ENCODE measurements around the gene SLC46A3.
"Not testable (repeated sequence)": the region's sequence is repeated elsewhere in the genome, so short reads cannot be mapped to it uniquely, and the experiment has no call there.

The SLC46A3 gene

DNA sequence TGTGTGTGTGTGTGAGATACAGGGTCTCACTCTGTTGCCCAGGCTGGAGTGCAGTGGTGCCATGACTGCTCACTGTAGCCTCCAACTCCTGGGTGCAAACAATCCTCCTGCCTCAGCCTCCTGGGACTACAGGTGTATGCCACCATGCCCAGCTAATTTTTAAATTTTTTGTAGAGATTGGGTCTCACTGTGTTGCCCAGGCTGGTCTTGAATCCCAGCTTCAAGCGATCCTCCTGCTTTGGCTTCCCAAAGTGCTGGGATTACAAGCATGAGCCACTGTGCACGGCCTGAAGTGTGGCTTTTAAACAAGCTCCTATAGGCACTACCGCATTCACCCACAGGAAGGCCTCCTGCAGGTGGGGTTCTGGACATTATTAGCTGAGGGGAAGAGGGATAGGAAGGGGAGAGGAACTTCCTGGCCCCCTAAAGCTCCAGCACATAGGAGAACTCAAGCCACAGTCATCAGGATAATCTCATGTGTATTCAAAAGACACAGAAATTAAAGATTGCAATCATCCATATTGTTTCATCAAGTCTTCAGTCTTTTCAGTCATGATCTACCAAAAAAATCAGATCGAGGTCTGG, 24.8 kb upstream of the SLC46A3 start:
- TF ChIP-seq GATA1 (IDR thresholded peaks at IDR 0.05; ENCODE audit: low read depth, low read length) (no peak), POLR2A (IDR thresholded peaks at IDR 0.05; ENCODE audit: low read length) (no peak)
- DNase-seq: no peak

DNA sequence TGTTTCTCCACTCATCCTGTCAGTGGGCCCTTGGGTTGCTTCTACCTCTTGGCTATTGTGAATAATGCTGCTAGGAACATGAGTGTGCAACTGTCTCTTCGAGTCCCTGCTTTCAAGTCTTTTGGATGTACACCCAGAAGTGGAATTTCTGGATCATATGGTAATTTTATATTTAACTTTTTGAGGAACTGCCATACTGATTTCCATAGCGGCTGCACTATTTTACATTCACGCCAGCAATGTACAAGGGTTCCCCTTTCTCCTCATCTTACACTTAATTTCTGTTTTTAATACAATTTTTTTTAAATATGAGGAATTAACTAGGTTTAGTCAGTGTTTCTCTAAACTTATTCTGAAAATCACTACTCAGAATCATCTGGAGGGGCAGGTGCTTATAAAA, 24.2 kb upstream of the SLC46A3 start:
- TF ChIP-seq POLR2A (IDR thresholded peaks at IDR 0.05; ENCODE audit: low read length): no peak
- DNase-seq: no peak

DNA sequence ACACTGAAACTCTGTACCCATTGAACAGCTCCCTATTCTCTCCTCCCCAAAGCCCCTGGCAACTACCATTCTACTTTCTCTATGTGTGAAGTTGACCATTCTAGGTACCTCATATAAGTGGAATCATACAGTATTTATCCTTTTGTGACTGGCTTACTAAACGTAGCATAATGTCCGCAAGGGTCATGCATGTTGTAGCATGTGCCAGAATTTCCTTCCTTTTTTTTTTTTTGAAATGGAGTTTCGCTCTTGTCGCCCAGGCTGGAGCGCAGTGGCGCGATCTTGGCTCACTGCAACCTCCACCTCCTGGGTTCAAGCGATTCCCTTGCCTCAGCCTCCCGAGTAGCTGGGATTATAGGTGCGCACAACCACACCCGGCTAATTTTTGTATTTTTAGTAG, 23.7 kb upstream of the SLC46A3 start:
- not testable (repeated sequence) for DNase-seq

DNA sequence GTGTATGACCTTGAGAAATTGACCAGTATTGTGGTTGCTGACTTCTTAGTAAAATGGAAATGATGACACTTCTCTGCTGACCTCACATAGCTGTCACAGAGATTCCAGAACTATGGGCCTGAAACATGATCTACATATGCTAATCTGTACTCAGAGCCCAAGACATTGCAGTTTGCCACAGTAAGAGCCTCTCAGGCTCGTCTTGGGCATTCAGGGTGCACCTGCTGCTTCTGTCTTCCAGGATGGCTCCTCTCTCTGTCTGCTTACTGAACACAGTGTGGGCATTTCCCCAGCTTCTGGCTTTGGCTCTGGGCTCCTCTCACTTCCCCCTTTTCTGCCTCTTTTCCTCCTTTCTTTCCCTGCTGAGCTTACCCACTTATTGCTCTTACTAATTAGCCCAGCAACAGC, 22.3 kb upstream of the SLC46A3 start:
- no peak for TF ChIP-seq POLR2A (IDR thresholded peaks at IDR 0.05; ENCODE audit: low read length)
- TF ChIP-seq GATA1 (IDR thresholded peaks at IDR 0.05; ENCODE audit: low read depth, low read length): no peak
- DNase-seq: no peak

DNA sequence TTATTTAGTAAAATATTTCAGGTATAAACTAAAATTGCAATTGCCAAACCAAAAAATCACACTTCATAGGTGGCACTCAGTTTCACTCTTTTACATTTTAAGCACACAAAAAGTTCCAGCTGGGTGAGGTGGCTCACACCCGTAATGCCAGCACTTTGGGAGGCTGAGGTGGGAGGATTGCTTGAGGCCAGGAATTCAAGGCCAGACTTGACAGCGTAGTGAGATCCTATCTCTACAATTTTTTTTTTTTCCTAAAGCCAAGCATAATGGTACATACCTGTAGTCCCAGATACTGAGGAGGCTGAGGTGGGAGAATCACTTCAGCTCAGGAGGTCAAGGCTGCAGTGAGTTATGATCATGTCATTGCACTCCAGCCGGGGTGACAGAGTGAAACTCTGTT, 20.6 kb upstream of the SLC46A3 start:
- no peak for DNase-seq
- no peak for TF ChIP-seq POLR2A (IDR thresholded peaks at IDR 0.05; ENCODE audit: low read length)
- no peak for TF ChIP-seq GATA1 (IDR thresholded peaks at IDR 0.05; ENCODE audit: low read depth, low read length)

DNA sequence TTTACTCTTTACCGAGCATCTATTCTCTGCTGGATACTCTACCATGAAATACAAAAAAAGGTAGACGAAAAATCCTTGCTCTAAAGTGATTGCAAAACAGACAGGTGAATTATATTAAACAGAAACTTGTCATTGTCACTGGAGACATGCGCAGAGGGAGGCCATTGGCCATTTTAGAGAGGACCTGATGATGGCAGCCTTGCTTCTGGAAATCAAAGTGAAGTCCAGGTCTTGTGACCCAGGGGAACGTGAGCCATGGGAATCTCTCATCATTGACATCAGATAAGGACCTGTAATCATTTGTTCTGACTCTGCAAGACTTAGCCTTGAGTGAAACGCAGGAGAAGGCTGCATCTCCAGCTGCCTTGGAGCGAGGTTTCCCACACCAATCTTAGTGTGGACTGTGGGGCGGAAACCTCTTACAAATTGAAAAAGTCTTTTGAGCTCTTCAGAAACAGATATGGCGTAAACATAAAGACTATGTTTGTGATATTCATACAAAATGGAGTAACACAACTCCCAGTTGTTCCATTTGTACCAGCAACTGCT, 16.8 kb upstream of the SLC46A3 start:
- TF ChIP-seq GATA1 (IDR thresholded peaks at IDR 0.05; ENCODE audit: low read depth, low read length) (no peak), POLR2A (IDR thresholded peaks at IDR 0.05; ENCODE audit: low read length) (no peak)
- no peak for DNase-seq

DNA sequence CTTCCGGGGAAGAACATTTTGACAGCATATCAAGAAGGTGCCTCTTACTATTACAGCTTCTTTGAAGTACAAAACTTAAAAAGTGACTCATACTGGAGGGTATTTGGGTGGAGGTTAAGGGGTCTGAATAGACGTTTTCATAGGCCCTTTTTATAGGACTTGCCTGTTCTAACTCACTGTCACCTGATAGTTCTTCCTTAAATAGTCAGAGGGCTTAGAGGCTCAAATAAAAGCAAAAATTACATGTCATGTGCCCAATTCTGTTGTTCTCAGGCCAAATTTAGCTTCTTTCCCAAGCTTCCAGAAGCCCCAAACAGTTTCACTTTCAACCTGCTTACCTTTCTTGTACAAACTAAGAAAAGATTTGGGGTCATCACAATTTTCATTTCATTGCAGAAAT, 16.1 kb upstream of the SLC46A3 start:
- TF ChIP-seq POLR2A (IDR thresholded peaks at IDR 0.05; ENCODE audit: low read length) (no peak), GATA1 (IDR thresholded peaks at IDR 0.05; ENCODE audit: low read depth, low read length) (no peak)
- no peak for DNase-seq

DNA sequence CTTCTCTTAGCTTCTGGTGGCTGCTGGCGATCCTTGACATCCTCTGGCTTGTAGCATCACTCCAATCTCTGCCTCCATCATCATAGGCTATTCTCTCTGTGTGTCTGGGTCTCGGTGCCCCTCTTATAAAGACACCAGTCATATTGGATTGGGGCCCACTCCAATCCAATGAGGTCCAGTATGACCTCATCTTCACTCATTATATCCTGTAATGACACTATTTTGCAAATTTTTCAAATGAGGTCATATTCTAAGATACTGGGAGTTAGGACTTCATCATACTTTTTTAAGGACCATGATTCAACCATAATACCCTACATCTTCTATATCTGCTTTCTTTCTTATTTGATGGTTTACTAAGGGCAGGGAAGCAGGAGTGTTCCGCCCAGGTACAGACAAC, 12.0 kb upstream of the SLC46A3 start:
- DNase-seq: no peak
- no peak for TF ChIP-seq POLR2A (IDR thresholded peaks at IDR 0.05; ENCODE audit: low read length)
- no peak for TF ChIP-seq GATA1 (IDR thresholded peaks at IDR 0.05; ENCODE audit: low read depth, low read length)

DNA sequence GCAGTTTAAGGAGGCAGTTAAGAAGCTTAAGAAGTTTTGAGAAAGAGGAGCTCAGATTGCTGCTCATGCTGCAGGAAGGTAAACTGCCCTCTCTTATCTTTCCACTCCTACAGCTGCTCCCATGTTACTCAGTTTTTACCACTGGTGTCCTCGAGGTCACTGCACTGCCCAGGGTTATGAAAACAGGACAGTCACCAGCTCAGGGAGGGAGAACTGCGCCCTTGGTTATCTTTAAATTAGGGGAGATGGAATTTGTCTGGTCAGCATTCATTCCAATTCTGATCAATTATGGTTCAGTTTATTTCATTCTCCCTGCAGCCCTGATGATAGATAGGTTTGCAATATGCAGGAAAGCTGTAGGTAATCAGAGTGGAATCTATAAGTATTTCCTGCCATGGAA, 10.8 kb upstream of the SLC46A3 start:
- no peak for TF ChIP-seq GATA1 (IDR thresholded peaks at IDR 0.05; ENCODE audit: low read depth, low read length)
- TF ChIP-seq POLR2A (IDR thresholded peaks at IDR 0.05; ENCODE audit: low read length): no peak

DNA sequence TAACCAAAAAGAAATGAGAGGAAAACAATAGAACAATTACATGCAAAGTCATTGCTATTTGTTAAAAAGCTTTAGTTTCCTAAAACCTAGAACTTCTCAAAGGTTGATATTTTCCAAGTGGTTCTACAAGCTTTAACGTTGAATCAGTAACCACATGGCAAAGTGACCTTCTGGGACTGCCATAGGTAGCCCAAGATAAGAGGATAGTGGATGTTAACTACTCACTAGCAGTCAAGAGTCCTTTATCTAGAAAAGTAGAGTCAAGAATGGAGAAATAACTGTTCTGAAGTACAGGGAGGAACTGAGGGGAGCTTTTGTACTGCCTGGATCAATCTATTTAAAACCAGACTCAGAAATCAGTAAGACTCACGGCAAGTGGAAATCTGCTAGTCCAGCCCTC, 9.9 kb upstream of the SLC46A3 start:
- no peak for TF ChIP-seq GATA1 (IDR thresholded peaks at IDR 0.05; ENCODE audit: low read depth, low read length)
- no peak for TF ChIP-seq POLR2A (IDR thresholded peaks at IDR 0.05; ENCODE audit: low read length)
- DNase-seq: no peak

More for the DNA sequence above, 10.8 kb upstream of the SLC46A3 start:
- no peak for DNase-seq

DNA sequence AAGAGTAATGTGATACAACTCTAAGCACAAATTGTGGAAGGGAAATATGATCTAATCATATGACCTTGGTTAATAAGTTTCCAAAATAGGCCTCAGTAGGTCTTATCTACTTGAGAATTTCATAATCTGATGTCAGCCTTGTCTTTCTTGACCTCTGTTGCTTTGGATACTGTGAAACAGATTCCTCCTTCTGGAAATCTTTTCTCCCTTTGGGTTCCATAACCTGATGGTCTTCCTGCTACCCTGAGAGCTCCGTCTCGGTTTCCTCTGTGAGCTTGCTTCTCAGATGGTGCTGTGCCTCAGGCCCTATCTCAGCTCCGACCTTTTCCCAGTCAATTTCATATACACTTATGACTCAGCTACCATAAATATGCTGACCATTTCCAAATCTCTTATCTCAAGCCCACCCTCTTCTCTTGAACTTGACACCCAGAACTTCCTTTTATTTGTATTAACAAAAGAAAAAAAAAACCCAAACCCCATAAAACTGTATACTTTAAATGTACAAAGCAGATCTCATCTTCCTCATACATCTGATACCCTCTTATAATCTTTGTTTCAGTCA, 6.4 kb upstream of the SLC46A3 start:
- no peak for TF ChIP-seq POLR2A (IDR thresholded peaks at IDR 0.05; ENCODE audit: low read length)
- no peak for TF ChIP-seq GATA1 (IDR thresholded peaks at IDR 0.05; ENCODE audit: low read depth, low read length)
- no peak for DNase-seq

DNA sequence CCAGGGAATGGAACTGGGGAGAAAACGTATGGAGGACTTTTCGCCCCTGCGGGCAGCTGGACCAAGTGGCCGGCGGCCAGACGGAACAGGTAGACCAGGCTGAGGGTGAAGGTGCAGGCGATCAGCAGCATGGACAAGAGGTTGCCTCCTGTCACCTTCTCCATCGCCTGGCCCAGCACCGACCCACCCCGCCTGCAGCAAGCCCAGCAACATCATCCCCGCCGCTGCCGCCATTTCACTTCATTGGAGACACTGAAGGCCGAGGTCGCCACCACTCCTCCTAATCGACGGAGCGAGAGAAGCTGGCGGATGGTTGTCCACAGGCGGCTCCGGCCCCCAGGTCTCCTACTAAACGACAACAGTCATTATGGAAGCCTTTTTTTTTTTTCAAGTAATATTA, 5.0 kb upstream of the SLC46A3 start:
- TF ChIP-seq POLR2A (IDR thresholded peaks at IDR 0.05; ENCODE audit: low read length) (no peak), GATA1 (IDR thresholded peaks at IDR 0.05; ENCODE audit: low read depth, low read length) (no peak)
- no peak for DNase-seq

DNA sequence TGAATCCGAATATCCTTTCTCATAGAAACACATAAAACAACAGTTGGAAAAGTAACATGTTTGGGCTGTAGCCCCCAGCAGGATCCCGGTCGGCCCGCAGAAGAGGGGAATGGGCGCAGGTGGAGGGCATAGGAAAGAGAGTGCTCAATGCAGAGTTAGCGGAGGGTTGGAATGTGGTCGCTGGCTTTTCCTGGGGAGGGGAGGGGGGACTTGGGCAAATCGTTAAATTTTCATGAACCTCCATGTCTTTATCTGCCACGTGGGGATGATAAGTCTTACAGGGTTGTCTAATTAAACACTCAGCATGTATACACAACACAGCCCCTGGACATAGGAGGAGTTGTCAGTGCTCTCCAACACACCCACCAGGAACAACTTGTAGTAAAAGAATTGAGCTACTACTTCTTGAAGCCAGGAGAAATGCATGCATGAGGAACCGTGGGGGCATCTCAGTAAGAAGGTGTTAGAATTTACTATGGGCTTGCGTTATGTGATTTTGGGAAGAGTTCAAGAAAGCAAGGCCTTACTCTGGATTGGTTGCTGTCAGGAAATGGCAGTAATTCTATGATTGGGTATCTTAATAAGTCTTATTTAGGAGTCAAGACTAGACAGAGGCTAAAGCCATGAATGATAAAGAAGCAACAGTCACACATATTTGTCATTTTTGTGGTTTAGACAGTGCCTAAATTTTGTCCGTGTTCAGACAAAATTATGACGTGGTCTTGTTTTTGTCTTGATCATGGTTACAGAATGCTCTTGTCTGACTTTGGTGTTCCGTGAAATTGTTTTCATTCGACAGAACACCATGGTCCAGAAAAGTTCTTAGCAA, 671 bp upstream of the SLC46A3 start:
- TF ChIP-seq POLR2A (IDR thresholded peaks at IDR 0.05; ENCODE audit: low read length) (no peak), GATA1 (IDR thresholded peaks at IDR 0.05; ENCODE audit: low read depth, low read length) (no peak)
- DNase-seq: no peak

DNA sequence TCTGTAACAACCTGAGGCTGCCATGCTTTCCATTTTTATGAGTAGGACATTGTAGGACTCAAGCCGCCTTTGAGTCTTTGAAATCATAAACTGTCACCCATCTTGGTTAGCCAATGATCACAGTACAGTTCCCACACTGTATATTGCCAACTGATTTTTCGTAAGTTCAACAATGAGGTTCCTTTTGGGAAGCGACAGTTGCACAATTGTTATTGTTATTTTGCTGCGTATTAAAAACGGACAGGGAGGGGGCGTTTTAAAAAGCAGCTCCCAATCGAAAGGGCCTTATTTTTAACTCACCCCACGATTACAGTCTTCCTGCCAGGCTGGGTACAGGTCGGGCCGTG, 601 bp downstream of the SLC46A3 start:
- no peak for TF ChIP-seq GATA1 (IDR thresholded peaks at IDR 0.05; ENCODE audit: low read depth, low read length)
- no peak for TF ChIP-seq POLR2A (IDR thresholded peaks at IDR 0.05; ENCODE audit: low read length)
- no peak for DNase-seq

DNA sequence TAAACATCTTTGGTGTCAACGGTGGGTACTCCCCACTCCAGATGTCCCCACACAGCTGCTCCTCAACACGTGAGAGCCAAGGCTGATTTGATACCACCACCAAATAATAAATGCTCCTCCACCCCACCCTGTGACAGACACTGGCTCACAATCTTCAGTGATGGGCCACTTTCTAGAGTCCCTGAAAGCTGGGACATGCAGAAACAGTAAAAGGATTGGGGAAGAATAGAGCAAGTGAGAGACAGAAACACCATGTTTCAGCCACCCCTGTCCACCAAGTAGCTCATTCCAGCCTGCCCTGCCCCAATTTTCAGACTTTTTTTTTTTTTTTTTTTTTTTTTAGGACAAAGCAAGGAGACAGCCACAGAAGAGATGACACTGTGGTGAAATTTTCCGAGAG, 1.6 kb downstream of the SLC46A3 start:
- TF ChIP-seq POLR2A (IDR thresholded peaks at IDR 0.05; ENCODE audit: low read length) (no peak), GATA1 (IDR thresholded peaks at IDR 0.05; ENCODE audit: low read depth, low read length) (no peak)
- DNase-seq: no peak

All from erythroblast (primary cell).